Rectal smooth muscle tissue (tissue), 1 donor: ENCODE data around the gene MAP4K3.

Experiments used
- H3K27ac ChIP-seq: one replicate; pipeline ENCODE4 v1.7.0; 2013; ENCODE audit warnings: low read depth, low read length, inconsistent platforms
- H3K27me3 ChIP-seq: one replicate; pipeline ENCODE4 v1.7.0; 2013; ENCODE audit warnings: low read length; ENCODE audit not compliant: control insufficient read depth, insufficient read depth
- H3K36me3 ChIP-seq: one replicate; pipeline ENCODE4 v1.7.0; 2013; ENCODE audit warnings: low read length; ENCODE audit not compliant: control insufficient read depth, insufficient read depth
- H3K4me1 ChIP-seq: one replicate; pipeline ENCODE4 v1.7.0; 2013; ENCODE audit warnings: low read length; ENCODE audit not compliant: control insufficient read depth, insufficient read depth
- H3K4me3 ChIP-seq: one replicate; pipeline ENCODE4 v1.7.0; 2013; ENCODE audit warnings: low read length
- H3K9ac ChIP-seq: one replicate; pipeline ENCODE4 v1.7.0; 2013; ENCODE audit warnings: low read length

The MAP4K3 gene

GRCh38 chr2:39468579-39469451 lies 31.7 kb upstream of the MAP4K3 start:
- Histone ChIP-seq H3K9ac (no peak overlapping the region), H3K4me3 (no peak overlapping the region), H3K27ac (peak overlapping the region; percentile 65), H3K36me3 (no peaks in the 10 kb centered on the region), H3K27me3 (no peaks in the 10 kb centered on the region), H3K4me1 (peaks cover 18% of the 10 kb centered on the region)

GRCh38 chr2:39466311-39466710 lies 29.2 kb upstream of the MAP4K3 start:
- no peak overlapping the region for H3K9ac ChIP-seq
- H3K4me3 ChIP-seq = no peak overlapping the region
- peaks cover 18% of the 10 kb centered on the region for H3K4me1 ChIP-seq
- no peaks in the 10 kb centered on the region for H3K36me3 ChIP-seq
- H3K27me3 ChIP-seq = no peaks in the 10 kb centered on the region
- H3K27ac ChIP-seq = no peak overlapping the region

GRCh38 chr2:39464864-39465263 lies 27.8 kb upstream of the MAP4K3 start:
- no peaks in the 10 kb centered on the region for H3K36me3 ChIP-seq
- H3K27ac ChIP-seq = no peak overlapping the region
- peaks cover 17% of the 10 kb centered on the region for H3K4me1 ChIP-seq
- no peaks in the 10 kb centered on the region for H3K27me3 ChIP-seq
- no peak overlapping the region for H3K4me3 ChIP-seq
- H3K9ac ChIP-seq = no peak overlapping the region

GRCh38 chr2:39455826-39456225 lies 18.7 kb upstream of the MAP4K3 start:
- Histone ChIP-seq H3K27me3 (no peaks in the 10 kb centered on the region), H3K9ac (no peak overlapping the region), H3K27ac (no peak overlapping the region)

GRCh38 chr2:39452396-39452795 lies 15.3 kb upstream of the MAP4K3 start:
- peaks cover 3% of the 10 kb centered on the region for H3K36me3 ChIP-seq
- H3K4me1 ChIP-seq = no peaks in the 10 kb centered on the region
- no peaks in the 10 kb centered on the region for H3K27me3 ChIP-seq
- no peak overlapping the region for H3K4me3 ChIP-seq
- H3K9ac ChIP-seq = no peak overlapping the region
- H3K27ac ChIP-seq = no peak overlapping the region

More at GRCh38 chr2:39455826-39456225, 18.7 kb upstream of the MAP4K3 start:
- Histone ChIP-seq H3K4me3 (no peak overlapping the region), H3K4me1 (no peaks in the 10 kb centered on the region), H3K36me3 (peaks cover 3% of the 10 kb centered on the region)

- H3K27me3 ChIP-seq = no peaks in the 10 kb centered on the region
- peaks cover 3% of the 10 kb centered on the region for H3K36me3 ChIP-seq
- H3K4me1 ChIP-seq = no peaks in the 10 kb centered on the region
- no peak overlapping the region for H3K4me3 ChIP-seq
- H3K27ac ChIP-seq = no peak overlapping the region
- no peak overlapping the region for H3K9ac ChIP-seq
These were observed 14.9 kb upstream of the MAP4K3 start for GRCh38 chr2:39451954-39452353.

- no peak overlapping the region for H3K27ac ChIP-seq
- no peaks in the 10 kb centered on the region for H3K4me1 ChIP-seq
- no peaks in the 10 kb centered on the region for H3K27me3 ChIP-seq
- H3K9ac ChIP-seq = no peak overlapping the region
- H3K4me3 ChIP-seq = no peak overlapping the region
- no peaks in the 10 kb centered on the region for H3K36me3 ChIP-seq
These were observed 11.1 kb upstream of the MAP4K3 start for GRCh38 chr2:39448169-39448502.

GRCh38 chr2:39447266-39448168 lies 10.4 kb upstream of the MAP4K3 start:
- Histone ChIP-seq H3K27ac (no peak overlapping the region), H3K4me3 (no peak overlapping the region), H3K4me1 (no peaks in the 10 kb centered on the region), H3K36me3 (no peaks in the 10 kb centered on the region), H3K9ac (no peak overlapping the region), H3K27me3 (no peaks in the 10 kb centered on the region)

GRCh38 chr2:39445934-39446333 lies 8.8 kb upstream of the MAP4K3 start:
- Histone ChIP-seq H3K4me1 (no peaks in the 10 kb centered on the region), H3K4me3 (no peak overlapping the region)

GRCh38 chr2:39443009-39443408 lies 5.9 kb upstream of the MAP4K3 start:
- no peak overlapping the region for H3K4me3 ChIP-seq
- H3K27ac ChIP-seq = no peak overlapping the region
- no peaks in the 10 kb centered on the region for H3K36me3 ChIP-seq
- H3K9ac ChIP-seq = no peak overlapping the region
- no peaks in the 10 kb centered on the region for H3K27me3 ChIP-seq
- H3K4me1 ChIP-seq = peaks cover 11% of the 10 kb centered on the region

More at GRCh38 chr2:39445934-39446333, 8.8 kb upstream of the MAP4K3 start:
- Histone ChIP-seq H3K36me3 (no peaks in the 10 kb centered on the region), H3K27ac (no peak overlapping the region), H3K9ac (no peak overlapping the region), H3K27me3 (no peaks in the 10 kb centered on the region)

GRCh38 chr2:39437522-39438296 lies 624 bp upstream of the MAP4K3 start:
- Histone ChIP-seq H3K4me3 (peak overlapping the region; percentile 89), H3K36me3 (no peaks in the 10 kb centered on the region), H3K27me3 (no peaks in the 10 kb centered on the region), H3K27ac (peak overlapping the region; percentile 85), H3K9ac (peak overlapping the region; percentile 82), H3K4me1 (peaks cover 22% of the 10 kb centered on the region)
